GM06990 (cell line): ENCODE results near the gene CBLN2.
A peak's percentile ranks its signal among the peaks of the same experiment; 100 is the strongest.

ENCODE experiments used
- DNase-seq: peaks from one replicate; pipeline ENCODE4 v3.0.0-alpha.2; 2011; ENCODE audit not compliant: insufficient read length; ENCODE audit errors: extremely low read depth
- H3K27me3 ChIP-seq: replicated peaks from 2 replicates; pipeline ENCODE4 v1.6.0; 2011; ENCODE audit warnings: low read length; ENCODE audit not compliant: control insufficient read depth, insufficient read depth
- H3K36me3 ChIP-seq: 2 replicates; pipeline ENCODE4 v1.5.1; 2011; ENCODE audit warnings: low read length; ENCODE audit not compliant: control insufficient read depth, insufficient read depth
- H3K4me3 ChIP-seq: replicated peaks from 2 replicates; pipeline ENCODE4 v1.5.1; 2011; ENCODE audit warnings: low read depth, mild to moderate bottlenecking, control low read depth, low read length
- TF ChIP-seq, protein P1 (sequence below): IDR thresholded peaks from 2 replicates; pipeline ENCODE4 v1.5.1; 2011; ENCODE audit warnings: low read length, control low read depth, mild to moderate bottlenecking, inconsistent platforms; ENCODE audit not compliant: insufficient read depth, poor library complexity, severe bottlenecking

Gene CBLN2

DNA sequence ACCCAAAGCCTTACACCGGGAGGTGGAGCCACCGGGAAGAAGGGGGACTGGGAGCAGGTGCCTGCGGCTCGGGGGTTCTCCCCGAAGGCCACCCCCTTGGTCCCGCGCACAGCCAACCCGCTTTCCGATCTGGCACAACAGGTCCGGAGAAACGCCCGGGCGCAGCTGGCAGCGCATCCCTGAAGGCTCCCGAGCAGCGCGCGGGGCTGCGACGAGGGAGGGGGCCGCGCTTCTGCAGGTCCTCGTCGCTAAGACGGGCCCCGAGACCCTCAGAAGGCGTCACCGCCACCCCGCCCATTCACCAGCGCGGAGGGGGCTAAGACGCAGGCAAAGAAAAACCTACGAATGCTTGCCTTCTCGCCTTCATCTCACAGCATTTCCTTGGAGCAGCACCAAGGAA lies 1.8 kb downstream of the CBLN2 start:
- TF ChIP-seq, protein P1, sequence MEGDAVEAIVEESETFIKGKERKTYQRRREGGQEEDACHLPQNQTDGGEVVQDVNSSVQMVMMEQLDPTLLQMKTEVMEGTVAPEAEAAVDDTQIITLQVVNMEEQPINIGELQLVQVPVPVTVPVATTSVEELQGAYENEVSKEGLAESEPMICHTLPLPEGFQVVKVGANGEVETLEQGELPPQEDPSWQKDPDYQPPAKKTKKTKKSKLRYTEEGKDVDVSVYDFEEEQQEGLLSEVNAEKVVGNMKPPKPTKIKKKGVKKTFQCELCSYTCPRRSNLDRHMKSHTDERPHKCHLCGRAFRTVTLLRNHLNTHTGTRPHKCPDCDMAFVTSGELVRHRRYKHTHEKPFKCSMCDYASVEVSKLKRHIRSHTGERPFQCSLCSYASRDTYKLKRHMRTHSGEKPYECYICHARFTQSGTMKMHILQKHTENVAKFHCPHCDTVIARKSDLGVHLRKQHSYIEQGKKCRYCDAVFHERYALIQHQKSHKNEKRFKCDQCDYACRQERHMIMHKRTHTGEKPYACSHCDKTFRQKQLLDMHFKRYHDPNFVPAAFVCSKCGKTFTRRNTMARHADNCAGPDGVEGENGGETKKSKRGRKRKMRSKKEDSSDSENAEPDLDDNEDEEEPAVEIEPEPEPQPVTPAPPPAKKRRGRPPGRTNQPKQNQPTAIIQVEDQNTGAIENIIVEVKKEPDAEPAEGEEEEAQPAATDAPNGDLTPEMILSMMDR = no peak
- peak; percentile 3 for DNase-seq
- no peak overlapping the region for H3K4me3 ChIP-seq
- H3K27me3 ChIP-seq = no peaks in the 10 kb centered on the region
- H3K36me3 ChIP-seq = no peaks in the 10 kb centered on the region

DNA sequence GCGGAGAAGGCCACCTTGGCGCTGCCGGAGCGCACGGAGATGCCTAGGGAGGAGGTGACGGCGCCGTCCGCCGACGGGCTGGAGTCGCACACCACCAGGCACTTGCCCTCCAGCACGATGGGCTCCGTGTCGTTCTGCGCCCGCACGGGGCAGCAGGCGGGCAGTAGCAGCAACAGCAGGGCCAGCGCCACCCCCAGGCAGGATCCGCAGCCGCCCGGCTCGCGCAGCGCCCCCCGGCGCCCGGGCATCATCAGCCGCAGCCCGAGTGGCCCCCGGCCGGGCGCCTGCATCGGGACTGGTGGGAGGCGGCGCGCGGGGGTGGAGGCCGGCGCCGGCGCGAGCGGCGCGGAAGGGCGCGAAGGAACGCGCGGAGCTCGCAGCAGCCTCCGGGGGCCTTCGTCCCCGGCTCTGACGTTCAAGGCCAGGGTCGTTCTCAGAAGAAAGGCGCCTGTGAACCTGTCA lies 2.2 kb downstream of the CBLN2 start:
- TF ChIP-seq, protein P1 = no peak
- DNase-seq = no peak
- H3K36me3 ChIP-seq = no peaks in the 10 kb centered on the region
- no peak overlapping the region for H3K4me3 ChIP-seq
- no peaks in the 10 kb centered on the region for H3K27me3 ChIP-seq

DNA sequence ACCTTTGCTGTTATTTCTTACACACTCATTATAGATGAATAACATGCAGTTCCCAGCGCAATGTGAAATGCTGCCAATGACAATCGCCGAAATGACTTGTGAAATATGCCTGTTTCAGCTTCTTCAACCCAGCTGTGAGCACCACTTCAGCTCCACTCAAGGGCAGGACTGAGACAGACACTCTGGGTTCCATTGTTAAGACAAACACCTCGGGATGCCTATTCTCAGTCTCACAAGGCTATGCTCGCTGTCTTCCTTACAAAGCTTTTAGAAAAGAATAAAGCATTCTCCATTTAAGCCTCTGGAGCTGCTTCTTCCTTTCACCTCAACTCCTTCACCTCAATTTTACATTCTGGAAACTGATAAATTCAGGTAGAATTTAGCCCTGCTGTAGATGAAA lies 4.2 kb downstream of the CBLN2 start:
- TF ChIP-seq, protein P1 = no peak
- DNase-seq = no peak
- Histone ChIP-seq H3K27me3 (no peaks in the 10 kb centered on the region), H3K36me3 (no peaks in the 10 kb centered on the region), H3K4me3 (no peak overlapping the region)

DNA sequence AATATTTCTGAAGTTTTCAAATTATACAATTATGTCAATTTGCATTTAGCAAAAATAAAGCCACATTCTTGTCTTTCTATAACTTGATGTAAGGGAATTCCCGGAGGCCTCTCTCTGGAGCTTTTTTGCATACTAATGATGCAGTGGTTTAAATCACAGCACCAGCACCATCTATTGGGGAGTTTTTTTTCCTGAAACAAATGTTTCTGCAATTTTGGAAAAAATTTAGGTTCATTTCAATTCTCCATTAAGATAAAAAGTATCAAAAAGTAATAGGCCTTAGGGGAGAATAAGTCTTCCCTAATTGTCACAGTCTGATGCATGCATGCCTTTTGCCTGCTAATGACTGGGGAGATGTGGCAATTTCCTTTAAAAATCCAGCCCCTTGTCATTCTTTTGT lies 13.5 kb downstream of the CBLN2 start:
- no peaks in the 10 kb centered on the region for H3K36me3 ChIP-seq
- DNase-seq = no peak
- no peaks in the 10 kb centered on the region for H3K27me3 ChIP-seq
- H3K4me3 ChIP-seq = no peak overlapping the region
- TF ChIP-seq, protein P1 = no peak

DNA sequence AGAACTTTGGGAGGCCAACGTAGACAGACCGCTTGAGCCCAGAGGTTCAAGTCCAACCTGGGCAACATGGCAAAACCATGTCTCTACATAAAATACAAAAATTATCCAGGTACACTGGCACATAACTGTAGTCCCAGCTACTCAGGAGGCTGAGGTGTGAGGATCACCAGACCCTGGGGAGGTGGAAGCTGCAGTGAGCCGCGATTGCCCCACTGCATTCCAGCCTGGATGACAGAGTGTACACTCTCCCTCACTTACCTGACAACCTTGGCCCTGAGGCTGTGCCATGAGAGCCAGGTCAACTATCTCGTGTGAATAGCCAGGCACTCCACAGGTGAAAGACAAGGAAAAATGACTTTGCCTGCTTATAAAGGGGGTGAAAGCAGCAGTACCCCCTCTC lies 39.3 kb downstream of the CBLN2 start:
- no peaks in the 10 kb centered on the region for H3K27me3 ChIP-seq
- H3K4me3 ChIP-seq = no peak overlapping the region
- no peaks in the 10 kb centered on the region for H3K36me3 ChIP-seq
- TF ChIP-seq, protein P1 = no peak
- DNase-seq = no peak
